ENCODE results near the gene RHOD.

DNA sequence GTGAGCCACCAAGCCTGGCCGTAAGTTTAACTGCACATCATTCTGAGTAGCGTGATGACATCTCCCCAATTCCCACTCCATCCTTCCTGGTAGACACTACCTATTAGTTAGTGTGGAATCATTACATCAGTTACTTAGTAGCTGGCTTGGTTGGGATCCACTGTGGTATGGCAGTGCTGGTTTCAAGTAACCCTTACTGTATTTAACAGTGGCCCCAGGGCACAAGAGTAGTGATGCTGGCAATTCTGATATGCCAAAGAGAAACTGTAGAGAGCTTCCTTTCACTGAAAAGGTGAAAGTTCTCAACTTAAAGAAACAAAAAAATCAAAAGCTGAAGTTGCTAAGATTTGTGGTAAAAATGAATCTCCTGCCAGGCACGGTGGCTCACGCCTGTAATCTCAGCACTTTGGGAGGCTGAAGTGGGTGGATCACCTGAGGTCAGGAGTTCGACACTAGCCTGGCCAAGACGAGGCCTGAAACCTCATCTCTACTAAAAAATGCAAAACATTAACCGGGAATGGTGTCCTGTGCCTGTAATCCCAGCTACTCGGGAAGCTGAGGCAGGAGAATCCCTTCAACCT is 27.2 kb downstream of the RHOD start:
- TF ChIP-seq, protein P1, sequence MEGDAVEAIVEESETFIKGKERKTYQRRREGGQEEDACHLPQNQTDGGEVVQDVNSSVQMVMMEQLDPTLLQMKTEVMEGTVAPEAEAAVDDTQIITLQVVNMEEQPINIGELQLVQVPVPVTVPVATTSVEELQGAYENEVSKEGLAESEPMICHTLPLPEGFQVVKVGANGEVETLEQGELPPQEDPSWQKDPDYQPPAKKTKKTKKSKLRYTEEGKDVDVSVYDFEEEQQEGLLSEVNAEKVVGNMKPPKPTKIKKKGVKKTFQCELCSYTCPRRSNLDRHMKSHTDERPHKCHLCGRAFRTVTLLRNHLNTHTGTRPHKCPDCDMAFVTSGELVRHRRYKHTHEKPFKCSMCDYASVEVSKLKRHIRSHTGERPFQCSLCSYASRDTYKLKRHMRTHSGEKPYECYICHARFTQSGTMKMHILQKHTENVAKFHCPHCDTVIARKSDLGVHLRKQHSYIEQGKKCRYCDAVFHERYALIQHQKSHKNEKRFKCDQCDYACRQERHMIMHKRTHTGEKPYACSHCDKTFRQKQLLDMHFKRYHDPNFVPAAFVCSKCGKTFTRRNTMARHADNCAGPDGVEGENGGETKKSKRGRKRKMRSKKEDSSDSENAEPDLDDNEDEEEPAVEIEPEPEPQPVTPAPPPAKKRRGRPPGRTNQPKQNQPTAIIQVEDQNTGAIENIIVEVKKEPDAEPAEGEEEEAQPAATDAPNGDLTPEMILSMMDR (IDR thresholded peaks at IDR 0.05; ENCODE audit: low read length): no peak
- no peak for TF ChIP-seq EZH2 (optimal IDR thresholded peaks at IDR 0.05; ENCODE audit: low read depth, low read length)
